ENCODE data around the gene CDK11A.
A peak's percentile ranks its signal among the peaks of the same experiment; 100 is the strongest.
"Not testable (repeated sequence)": the region's sequence is repeated elsewhere in the genome, so short reads cannot be mapped to it uniquely, and the experiment has no call there.

Gene CDK11A

DNA sequence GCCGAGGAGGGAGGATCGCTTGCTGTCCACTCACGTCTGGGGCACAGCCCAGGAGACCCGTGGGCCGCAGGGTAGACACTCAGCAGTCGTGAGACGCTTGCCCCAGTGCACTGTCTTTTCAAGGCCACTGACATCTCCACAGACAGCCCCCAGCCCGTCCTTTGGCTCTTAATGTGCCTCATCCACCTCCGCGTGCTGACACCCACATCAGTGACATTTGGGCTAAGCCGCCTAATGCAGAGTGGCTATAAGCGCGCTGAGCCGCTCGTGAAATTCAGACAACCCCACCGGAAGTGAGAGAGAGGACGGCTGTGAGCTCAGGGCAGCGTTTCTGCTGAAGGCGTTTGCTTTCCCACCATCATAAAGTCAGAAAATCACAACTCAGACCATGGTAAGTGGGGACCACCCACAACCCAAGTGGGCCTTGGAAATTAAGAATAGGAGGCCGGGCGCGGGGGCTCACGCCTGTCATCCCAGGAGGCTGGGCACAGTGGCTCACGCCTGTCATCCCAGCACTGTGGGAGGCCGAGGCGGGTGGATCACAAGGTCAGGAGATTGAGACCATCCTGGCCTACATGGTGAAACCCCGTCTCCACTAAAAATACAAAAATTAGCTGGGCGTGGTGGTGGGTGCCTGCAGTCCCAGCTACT is 40.0 kb downstream of the CDK11A start:
- peak overlapping the region; percentile 25 for H3K27ac ChIP-seq (ENCODE audit: low read depth, low read length)
- peaks cover 16 to 29% of the 10 kb centered on the region in 2 donors for H3K4me1 ChIP-seq (ENCODE audit: control insufficient read depth in 1 of 2, insufficient read depth in 2 of 2, low read length in 2 of 2)
- H3K36me3 ChIP-seq (ENCODE audit: control insufficient read depth in 1 of 2, insufficient read depth in 2 of 2, low read length in 2 of 2), result peaks cover 0 to 11% of the 10 kb centered on the region in 2 donors
- no peak overlapping the region for H3K4me3 ChIP-seq (ENCODE audit: low read depth in 1 of 2, low read length in 2 of 2)
- no peaks in the 10 kb centered on the region for H3K9me3 ChIP-seq (ENCODE audit: control insufficient read depth in 1 of 2, low read length in 2 of 2)
- H3K9ac ChIP-seq (ENCODE audit: low read depth in 1 of 2, low read length in 2 of 2), result peak overlapping the region; percentile 9 to 63
- H3K27me3 ChIP-seq (ENCODE audit: control insufficient read depth in 1 of 2, insufficient read depth in 2 of 2, low read length in 2 of 2), result no peaks in the 10 kb centered on the region

DNA sequence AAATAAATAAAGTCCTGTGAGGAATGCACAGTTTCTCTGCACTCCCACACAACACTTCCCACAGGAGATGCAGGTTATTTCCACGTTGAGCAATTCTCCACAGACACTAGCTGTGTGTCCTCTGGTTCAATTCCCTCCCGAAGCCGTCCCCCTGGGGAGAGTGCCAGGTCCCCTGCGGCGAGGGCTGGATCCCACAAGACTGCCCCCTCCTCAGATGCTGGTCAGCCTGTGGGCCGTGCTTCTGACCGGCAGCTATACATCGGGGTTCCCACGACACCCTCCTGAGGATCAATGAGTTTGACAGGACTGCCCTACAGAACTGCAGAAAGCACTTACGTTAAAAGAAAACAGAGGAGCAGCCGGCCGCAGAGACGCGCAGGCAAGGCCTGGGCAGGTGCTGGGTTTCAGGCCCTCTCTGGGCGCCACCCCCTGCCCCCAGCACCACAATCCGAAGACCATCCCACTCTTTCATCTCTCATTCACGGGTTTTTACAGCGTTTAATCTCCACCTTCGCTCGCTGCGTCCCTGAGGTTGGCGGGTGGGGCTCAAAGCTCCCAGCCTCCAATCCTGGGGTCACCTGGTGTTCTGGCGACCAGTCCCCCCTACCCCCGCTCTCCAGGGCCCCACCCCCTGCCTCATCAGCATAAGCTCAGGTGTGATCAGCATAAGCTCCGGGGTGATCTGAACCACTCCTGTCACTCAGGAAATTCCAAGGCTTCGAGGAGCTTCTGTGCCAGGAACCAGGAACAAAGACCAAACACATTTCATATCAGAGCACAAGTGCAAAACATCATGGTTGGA is 40.9 kb downstream of the CDK11A start:
- H3K4me3 ChIP-seq (ENCODE audit: low read depth in 1 of 2, low read length in 2 of 2), result no peak overlapping the region
- peaks cover 23 to 37% of the 10 kb centered on the region in 2 donors for H3K4me1 ChIP-seq (ENCODE audit: control insufficient read depth in 1 of 2, insufficient read depth in 2 of 2, low read length in 2 of 2)
- H3K27ac ChIP-seq (ENCODE audit: low read depth, low read length), result peak overlapping the region; percentile 25
- peaks cover 0 to 7% of the 10 kb centered on the region in 2 donors for H3K36me3 ChIP-seq (ENCODE audit: control insufficient read depth in 1 of 2, insufficient read depth in 2 of 2, low read length in 2 of 2)
- H3K9ac ChIP-seq (ENCODE audit: low read depth in 1 of 2, low read length in 2 of 2), result peak overlapping the region; percentile 9 to 63
- H3K9me3 ChIP-seq (ENCODE audit: control insufficient read depth in 1 of 2, low read length in 2 of 2), result no peaks in the 10 kb centered on the region
- H3K27me3 ChIP-seq (ENCODE audit: control insufficient read depth in 1 of 2, insufficient read depth in 2 of 2, low read length in 2 of 2), result no peaks in the 10 kb centered on the region

DNA sequence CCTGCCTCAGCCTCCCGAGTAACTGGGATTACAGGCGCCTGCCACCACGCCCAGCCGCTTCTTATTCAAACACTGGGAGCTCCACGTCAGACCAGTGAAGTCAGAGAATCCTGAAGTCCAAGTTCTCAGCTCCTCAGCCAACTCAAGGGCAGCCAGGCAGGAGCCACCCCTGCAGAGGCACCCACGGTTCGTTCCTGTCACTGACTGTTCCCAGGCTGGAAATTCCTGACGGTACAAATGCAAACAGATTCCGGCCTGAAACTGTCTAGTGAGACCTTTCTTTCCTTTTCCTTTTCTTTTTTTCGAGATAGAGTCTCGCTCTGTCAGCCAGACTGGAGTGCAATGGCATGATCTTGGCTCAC is 43.3 kb downstream of the CDK11A start:
- Histone ChIP-seq H3K9ac (ENCODE audit: low read depth in 1 of 2, low read length in 2 of 2) (peak overlapping the region; percentile 44), H3K36me3 (ENCODE audit: control insufficient read depth in 1 of 2, insufficient read depth in 2 of 2, low read length in 2 of 2) (peaks cover 0 to 5% of the 10 kb centered on the region in 2 donors), H3K9me3 (ENCODE audit: control insufficient read depth in 1 of 2, low read length in 2 of 2) (no peaks in the 10 kb centered on the region), H3K27me3 (ENCODE audit: control insufficient read depth in 1 of 2, insufficient read depth in 2 of 2, low read length in 2 of 2) (no peaks in the 10 kb centered on the region), H3K4me1 (ENCODE audit: control insufficient read depth in 1 of 2, insufficient read depth in 2 of 2, low read length in 2 of 2) (peaks cover 30 to 46% of the 10 kb centered on the region in 2 donors), H3K4me3 (ENCODE audit: low read depth in 1 of 2, low read length in 2 of 2) (no peak overlapping the region), H3K27ac (ENCODE audit: low read depth, low read length) (peak overlapping the region; percentile 42)

DNA sequence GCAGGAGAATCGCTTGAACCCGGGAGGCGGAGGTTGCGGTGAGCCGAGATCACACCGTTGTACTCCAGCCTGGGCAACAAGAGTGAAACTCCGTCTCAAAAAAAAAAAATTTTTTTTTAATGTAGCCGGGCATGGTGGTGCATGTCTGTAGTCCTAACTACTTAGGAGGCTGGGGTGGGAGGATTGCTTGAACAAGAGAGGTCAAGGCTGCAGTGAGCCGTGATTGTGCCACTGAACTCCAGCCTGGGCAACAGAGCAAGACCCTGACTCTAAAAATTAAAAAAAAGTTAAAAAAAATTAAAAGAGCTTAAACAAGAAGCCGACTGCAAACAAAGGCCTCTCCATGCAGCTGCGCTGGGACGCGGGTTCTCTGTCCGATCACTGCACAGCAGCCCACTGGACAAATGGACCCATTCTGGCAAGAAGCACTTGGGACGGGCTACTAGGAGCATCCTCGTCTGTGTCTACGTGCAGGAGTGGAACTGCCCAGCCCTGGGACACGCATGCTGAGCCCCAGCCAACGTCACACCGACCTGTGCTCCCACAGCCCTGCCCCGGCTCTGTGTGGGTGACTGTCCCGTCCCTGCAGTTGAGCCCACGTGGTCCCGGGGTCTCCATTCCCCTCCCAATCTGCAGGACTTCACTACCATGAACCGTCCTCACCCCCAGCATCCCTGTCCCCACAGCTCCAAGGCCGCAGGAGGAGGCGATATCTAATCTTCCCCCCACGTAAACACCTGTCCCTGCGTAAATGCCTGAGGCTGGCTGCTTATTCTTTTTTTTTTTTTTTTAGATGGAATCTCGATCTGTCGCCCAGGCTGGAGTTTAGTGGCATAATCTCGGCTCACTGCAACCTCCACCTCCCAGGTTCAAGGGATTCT is 43.9 kb downstream of the CDK11A start:
- Histone ChIP-seq H3K4me1 (ENCODE audit: control insufficient read depth in 1 of 2, insufficient read depth in 2 of 2, low read length in 2 of 2) (peaks cover 30 to 46% of the 10 kb centered on the region in 2 donors), H3K36me3 (ENCODE audit: control insufficient read depth in 1 of 2, insufficient read depth in 2 of 2, low read length in 2 of 2) (peaks cover 0 to under 1% of the 10 kb centered on the region in 2 donors), H3K9ac (ENCODE audit: low read depth in 1 of 2, low read length in 2 of 2) (peak overlapping the region; percentile 44), H3K27me3 (ENCODE audit: control insufficient read depth in 1 of 2, insufficient read depth in 2 of 2, low read length in 2 of 2) (no peaks in the 10 kb centered on the region), H3K9me3 (ENCODE audit: control insufficient read depth in 1 of 2, low read length in 2 of 2) (no peaks in the 10 kb centered on the region), H3K27ac (ENCODE audit: low read depth, low read length) (no peak overlapping the region), H3K4me3 (ENCODE audit: low read depth in 1 of 2, low read length in 2 of 2) (no peak overlapping the region)

DNA sequence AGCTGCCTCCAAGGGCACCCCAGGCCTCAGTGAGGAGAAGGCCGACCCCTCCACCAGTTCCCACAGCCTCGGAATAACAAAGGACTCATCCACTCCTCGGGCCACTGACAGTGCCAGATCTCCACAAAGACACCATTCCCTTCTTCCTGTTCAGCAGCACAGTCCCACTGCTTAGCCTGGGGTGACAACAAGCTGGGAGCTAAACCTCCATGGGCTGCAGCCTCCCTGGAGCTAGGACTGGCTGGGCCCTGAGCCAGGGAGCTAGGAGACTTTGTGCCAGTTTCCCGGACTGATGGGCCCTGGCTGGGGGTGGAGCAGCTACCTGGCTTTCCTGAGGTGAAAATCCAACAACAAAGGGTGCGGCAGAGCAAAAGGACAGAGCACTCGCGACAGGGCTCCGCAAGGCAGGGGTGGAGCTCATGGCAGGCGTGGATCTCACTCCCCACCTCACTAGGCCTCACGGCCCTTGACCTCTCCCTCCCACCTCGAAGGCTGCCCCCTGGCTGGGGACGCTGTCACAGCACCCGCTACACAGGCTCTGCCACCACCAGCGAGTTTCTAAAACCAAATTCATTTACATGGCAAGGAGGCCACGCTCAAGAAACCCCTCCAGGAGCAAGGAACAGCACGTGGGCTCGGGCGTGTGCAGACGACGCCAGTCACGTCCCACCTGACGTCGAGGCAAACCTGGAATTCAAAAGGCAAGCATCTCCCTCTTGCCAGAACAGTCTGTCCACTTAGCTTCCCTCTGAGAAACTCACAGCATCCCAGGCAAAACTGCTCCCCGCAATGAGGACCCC is 45.4 kb downstream of the CDK11A start:
- H3K4me3 ChIP-seq (ENCODE audit: low read depth in 1 of 2, low read length in 2 of 2), result peak overlapping the region; percentile 60 to 69
- H3K4me1 ChIP-seq (ENCODE audit: control insufficient read depth in 1 of 2, insufficient read depth in 2 of 2, low read length in 2 of 2), result peaks cover 24 to 39% of the 10 kb centered on the region in 2 donors
- peak overlapping the region; percentile 87 for H3K27ac ChIP-seq (ENCODE audit: low read depth, low read length)
- no peaks in the 10 kb centered on the region for H3K9me3 ChIP-seq (ENCODE audit: control insufficient read depth in 1 of 2, low read length in 2 of 2)
- peak overlapping the region; percentile 62 to 72 for H3K9ac ChIP-seq (ENCODE audit: low read depth in 1 of 2, low read length in 2 of 2)
- no peaks in the 10 kb centered on the region for H3K36me3 ChIP-seq (ENCODE audit: control insufficient read depth in 1 of 2, insufficient read depth in 2 of 2, low read length in 2 of 2)
- H3K27me3 ChIP-seq (ENCODE audit: control insufficient read depth in 1 of 2, insufficient read depth in 2 of 2, low read length in 2 of 2), result no peaks in the 10 kb centered on the region

DNA sequence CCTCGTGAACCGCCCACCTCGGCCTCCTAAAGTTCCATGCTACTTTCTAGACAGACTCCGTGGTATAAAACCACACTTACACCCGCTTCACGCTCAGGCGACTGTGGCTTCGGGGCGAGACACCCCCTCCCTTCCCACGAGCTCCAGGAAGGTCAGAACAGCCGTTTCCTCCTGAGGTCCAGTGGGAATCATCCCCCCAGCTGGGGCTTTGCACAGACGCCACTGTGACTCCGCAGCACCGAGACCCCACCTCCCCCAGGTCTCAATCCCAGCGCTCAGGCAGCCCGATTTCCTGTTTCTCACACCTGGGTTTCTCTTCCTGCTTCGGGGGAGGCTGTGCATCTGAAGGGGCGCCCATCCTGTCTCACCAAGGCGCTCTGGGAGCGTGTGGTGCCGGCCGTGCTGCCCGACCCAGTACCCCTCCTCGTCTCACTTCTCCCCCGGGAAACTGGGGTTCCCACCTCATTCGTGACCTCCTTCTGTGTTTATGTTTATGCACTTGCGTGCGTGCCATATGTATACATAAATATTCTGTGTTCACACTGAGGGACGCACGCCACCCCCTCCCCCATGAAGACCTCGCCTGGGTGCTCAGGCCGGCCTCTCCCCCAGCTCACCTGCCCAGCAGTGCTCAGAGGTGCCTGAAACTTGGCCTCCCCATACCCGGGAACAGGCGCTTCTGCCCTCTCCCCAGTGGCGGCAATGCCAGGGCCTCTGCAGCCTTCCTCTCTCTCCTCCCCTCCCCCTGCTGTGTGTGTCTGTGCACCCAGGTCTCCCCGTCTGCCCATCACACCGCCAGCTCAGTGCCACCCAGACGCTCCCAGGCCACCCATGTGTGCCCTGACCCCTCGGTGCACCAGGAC is 46.2 kb downstream of the CDK11A start:
- Histone ChIP-seq H3K36me3 (ENCODE audit: control insufficient read depth in 1 of 2, insufficient read depth in 2 of 2, low read length in 2 of 2) (peaks cover 0 to 2% of the 10 kb centered on the region in 2 donors), H3K4me3 (ENCODE audit: low read depth in 1 of 2, low read length in 2 of 2) (peak overlapping the region; percentile 60 to 69), H3K4me1 (ENCODE audit: control insufficient read depth in 1 of 2, insufficient read depth in 2 of 2, low read length in 2 of 2) (peaks cover 23 to 37% of the 10 kb centered on the region in 2 donors), H3K27ac (ENCODE audit: low read depth, low read length) (peak overlapping the region; percentile 87), H3K27me3 (ENCODE audit: control insufficient read depth in 1 of 2, insufficient read depth in 2 of 2, low read length in 2 of 2) (no peaks in the 10 kb centered on the region), H3K9me3 (ENCODE audit: control insufficient read depth in 1 of 2, low read length in 2 of 2) (no peaks in the 10 kb centered on the region), H3K9ac (ENCODE audit: low read depth in 1 of 2, low read length in 2 of 2) (peak overlapping the region; percentile 62 to 72)

DNA sequence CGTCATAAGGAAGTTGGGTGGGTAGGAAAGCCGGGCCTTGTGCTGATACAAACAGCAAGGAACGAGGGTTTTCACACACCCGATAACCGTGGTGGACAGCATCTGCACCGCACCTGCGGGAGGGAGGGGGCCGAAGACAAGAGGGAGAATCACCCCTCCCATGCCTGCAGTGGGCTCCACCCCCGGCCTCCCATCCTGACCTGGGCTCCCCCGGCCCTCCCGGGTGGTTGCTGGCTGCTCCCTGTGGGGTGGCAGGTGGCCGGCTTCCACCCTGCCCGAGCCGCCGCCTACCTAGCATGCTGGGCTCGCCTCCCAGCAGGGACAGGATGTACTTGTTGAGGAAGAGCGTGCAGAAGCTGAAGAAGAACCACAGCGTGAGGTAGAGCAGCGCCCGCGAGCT is 48.1 kb downstream of the CDK11A start:
- peaks cover 23 to 32% of the 10 kb centered on the region in 2 donors for H3K4me1 ChIP-seq (ENCODE audit: control insufficient read depth in 1 of 2, insufficient read depth in 2 of 2, low read length in 2 of 2)
- not testable (repeated sequence) for H3K27ac ChIP-seq (ENCODE audit: low read depth, low read length); H3K27me3 ChIP-seq (ENCODE audit: control insufficient read depth in 1 of 2, insufficient read depth in 2 of 2, low read length in 2 of 2); H3K4me3 ChIP-seq (ENCODE audit: low read depth in 1 of 2, low read length in 2 of 2); H3K9ac ChIP-seq (ENCODE audit: low read depth in 1 of 2, low read length in 2 of 2); H3K9me3 ChIP-seq (ENCODE audit: control insufficient read depth in 1 of 2, low read length in 2 of 2)
- peaks cover 2 to 20% of the 10 kb centered on the region in 2 donors for H3K36me3 ChIP-seq (ENCODE audit: control insufficient read depth in 1 of 2, insufficient read depth in 2 of 2, low read length in 2 of 2)

DNA sequence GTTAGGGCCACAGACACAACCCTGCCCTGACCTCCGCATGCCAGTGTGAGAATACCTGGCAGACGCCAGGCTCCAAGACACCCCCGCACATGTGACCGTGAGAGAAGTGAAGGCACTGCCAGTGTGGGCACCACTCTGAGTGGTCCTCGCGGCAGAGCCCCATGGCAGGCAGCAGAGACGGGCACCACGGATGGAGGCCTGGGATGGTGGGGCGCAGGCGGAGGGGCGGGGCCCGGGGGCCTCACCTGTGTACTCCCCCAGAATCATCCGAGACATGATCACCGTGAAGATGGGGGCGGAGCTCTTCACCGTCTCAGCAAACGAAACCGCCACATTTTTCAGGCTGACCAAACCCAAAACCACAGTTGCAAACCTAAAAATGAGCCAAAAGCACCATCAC is 48.9 kb downstream of the CDK11A start:
- not testable (repeated sequence) for H3K27me3 ChIP-seq (ENCODE audit: control insufficient read depth in 1 of 2, insufficient read depth in 2 of 2, low read length in 2 of 2); H3K9me3 ChIP-seq (ENCODE audit: control insufficient read depth in 1 of 2, low read length in 2 of 2); H3K9ac ChIP-seq (ENCODE audit: low read depth in 1 of 2, low read length in 2 of 2); H3K4me3 ChIP-seq (ENCODE audit: low read depth in 1 of 2, low read length in 2 of 2); H3K27ac ChIP-seq (ENCODE audit: low read depth, low read length)
- H3K4me1 ChIP-seq (ENCODE audit: control insufficient read depth in 1 of 2, insufficient read depth in 2 of 2, low read length in 2 of 2), result peaks cover 18 to 23% of the 10 kb centered on the region in 2 donors
- H3K36me3 ChIP-seq (ENCODE audit: control insufficient read depth in 1 of 2, insufficient read depth in 2 of 2, low read length in 2 of 2), result peaks cover 2 to 25% of the 10 kb centered on the region in 2 donors

DNA sequence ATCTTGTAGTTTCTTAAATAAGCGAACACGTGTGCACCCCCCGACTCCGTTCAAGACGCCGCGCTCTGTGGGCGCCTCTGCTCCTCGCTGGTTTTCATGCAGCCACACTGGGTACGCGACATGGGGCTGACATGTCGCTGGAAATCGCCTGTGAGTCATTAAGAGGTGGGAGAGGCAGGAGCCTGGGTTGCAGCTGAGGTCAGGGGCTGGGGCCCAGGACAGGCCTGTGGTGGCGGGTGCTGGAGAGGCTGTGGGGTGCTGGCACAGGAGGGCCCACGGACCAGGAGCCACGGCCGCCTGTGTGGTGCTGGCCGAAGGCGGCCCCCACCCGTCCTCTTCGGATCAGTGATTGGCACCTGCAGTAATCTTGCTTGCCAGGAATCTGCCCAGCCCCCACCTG is 49.4 kb downstream of the CDK11A start:
- H3K9me3 ChIP-seq (ENCODE audit: control insufficient read depth in 1 of 2, low read length in 2 of 2); H3K27me3 ChIP-seq (ENCODE audit: control insufficient read depth in 1 of 2, insufficient read depth in 2 of 2, low read length in 2 of 2); H3K27ac ChIP-seq (ENCODE audit: low read depth, low read length); H3K9ac ChIP-seq (ENCODE audit: low read depth in 1 of 2, low read length in 2 of 2); H3K4me3 ChIP-seq (ENCODE audit: low read depth in 1 of 2, low read length in 2 of 2): not testable (repeated sequence)
- H3K4me1 ChIP-seq (ENCODE audit: control insufficient read depth in 1 of 2, insufficient read depth in 2 of 2, low read length in 2 of 2), result peaks cover 18 to 21% of the 10 kb centered on the region in 2 donors
- peaks cover 2 to 29% of the 10 kb centered on the region in 2 donors for H3K36me3 ChIP-seq (ENCODE audit: control insufficient read depth in 1 of 2, insufficient read depth in 2 of 2, low read length in 2 of 2)
